Liver (tissue), 9 donors: Measurements from ENCODE around the gene CCR9. TPM values are rescaled to one million over a fixed set of nuclear protein-coding genes. Genes with fewer than 3 reads are reported as not detected.

Experiments used
- DNase-seq: peaks from one replicate; pipeline ENCODE4 v3.0.0-alpha.2; 2017; ENCODE audit warnings: low spot score
- H3K27ac ChIP-seq, 2 donors: one replicate each; pipeline ENCODE4 v1.7.0; 2013; ENCODE audit warnings: inconsistent platforms in 2 of 2, low read length in 2 of 2, control low read depth in 1 of 2, low read depth in 1 of 2, mild to moderate bottlenecking in 1 of 2
- H3K27me3 ChIP-seq, 4 donors: one replicate each; pipeline versions ENCODE4 v1.6.1 to v1.7.0; 2013; ENCODE audit warnings: low read length in 3 of 4, inconsistent platforms in 1 of 4, mild to moderate bottlenecking in 1 of 4, moderate library complexity in 1 of 4; ENCODE audit not compliant: control insufficient read depth in 4 of 4, insufficient read depth in 4 of 4
- H3K36me3 ChIP-seq, 4 donors: one replicate each; pipeline versions ENCODE4 v1.6.1 to v1.7.0; 2013; ENCODE audit warnings: low read length in 3 of 4, mild to moderate bottlenecking in 3 of 4, low read depth in 1 of 4, moderate library complexity in 1 of 4; ENCODE audit not compliant: control insufficient read depth in 4 of 4, insufficient read depth in 3 of 4
- H3K4me1 ChIP-seq, 4 donors: one replicate each; pipeline versions ENCODE4 v1.6.1 to v1.7.0; 2013; ENCODE audit warnings: low read length in 3 of 4, mild to moderate bottlenecking in 3 of 4, moderate library complexity in 1 of 4; ENCODE audit not compliant: control insufficient read depth in 4 of 4, insufficient read depth in 4 of 4
- H3K4me3 ChIP-seq, 3 donors: one replicate each; pipeline versions ENCODE4 v1.6.1 to v1.7.0; 2013; ENCODE audit warnings: low read length in 3 of 3, control low read depth in 1 of 3, low read depth in 1 of 3, mild to moderate bottlenecking in 1 of 3
- H3K9ac ChIP-seq, 2 donors: one replicate each; pipeline ENCODE4 v1.7.0; 2013; ENCODE audit warnings: low read length in 2 of 2, mild to moderate bottlenecking in 2 of 2, moderate library complexity in 2 of 2, control low read depth in 1 of 2, low read depth in 1 of 2
- H3K9me3 ChIP-seq, 4 donors: one replicate each; pipeline versions ENCODE4 v1.6.1 to v1.7.0; 2013; ENCODE audit warnings: low read length in 3 of 4; ENCODE audit not compliant: control insufficient read depth in 4 of 4
- EGR1 ChIP-seq, 2 donors: IDR thresholded peaks; 2 replicates each; pipeline ENCODE4 v1.6.1; 2016 to 2018; ENCODE audit warnings: antibody characterized with exemption in 2 of 2, low read depth in 2 of 2
- FOXA1 ChIP-seq: IDR thresholded peaks from 2 replicates; pipeline ENCODE4 v1.6.1; 2016; ENCODE audit warnings: antibody characterized with exemption
- FOXA2 ChIP-seq: IDR thresholded peaks from 2 replicates; pipeline ENCODE4 v1.6.1; 2016; ENCODE audit warnings: antibody characterized with exemption
- GABPA ChIP-seq, 2 donors: IDR thresholded peaks in 1 of 2; conservative IDR thresholded peaks in 1 of 2; 2 replicates each; pipeline ENCODE4 v1.6.1; 2016; ENCODE audit warnings: antibody characterized with exemption in 2 of 2, mild to moderate bottlenecking in 1 of 2, moderate library complexity in 1 of 2
- HNF4A ChIP-seq, 2 donors: conservative IDR thresholded peaks; 2 replicates each; pipeline ENCODE4 v1.6.1; 2016; ENCODE audit warnings: antibody characterized with exemption in 2 of 2, mild to moderate bottlenecking in 2 of 2
- HNF4G ChIP-seq: IDR thresholded peaks from 2 replicates; pipeline ENCODE4 v1.6.1; 2016; ENCODE audit warnings: antibody characterized with exemption
- NR2F2 ChIP-seq: IDR thresholded peaks from 2 replicates; pipeline ENCODE4 v1.6.1; 2016; ENCODE audit warnings: antibody characterized with exemption
- RAD21 ChIP-seq, 2 donors: IDR thresholded peaks; 2 replicates each; pipeline ENCODE4 v1.6.1; 2016; ENCODE audit warnings: antibody characterized with exemption in 2 of 2, mild to moderate bottlenecking in 2 of 2
- RXRA ChIP-seq, 2 donors: IDR thresholded peaks; 2 replicates each; pipeline ENCODE4 v1.6.1; 2017 to 2018; ENCODE audit warnings: antibody characterized with exemption in 2 of 2, mild to moderate bottlenecking in 1 of 2
- SP1 ChIP-seq: IDR thresholded peaks from 2 replicates; pipeline ENCODE4 v1.6.1; 2018; ENCODE audit warnings: antibody characterized with exemption, mild to moderate bottlenecking
- YY1 ChIP-seq: IDR thresholded peaks from 2 replicates; pipeline ENCODE4 v1.6.1; 2016; ENCODE audit warnings: antibody characterized with exemption, mild to moderate bottlenecking
- WGBS: extraction: QIAGEN DNeasy Blood & Tissue Kit; methylation state at CpG from one replicate; pipeline ENCODE4 v1.1.7; 2013; 5-methylcytosine and 5-hydroxymethylcytosine counted together
- polyA plus RNA-seq, 2 donors: library from polyadenylated mRNA; stranded (reverse) in 1 of 2; unstranded in 1 of 2; fragments of 200-250 nt in 1 of 2; fragments of >200 nt in 1 of 2; fragmentation: Nextera tagmentation in 1 of 2; extraction: Ambion mirVana in 1 of 2; gene quantifications; one replicate each; pipeline versions ENCODE4 v1.2.1 to v1.2.3, GENCODE V29; 2013 to 2015
- total RNA-seq, 2 donors: library from RNA; depleted of rRNA; stranded (reverse); fragments of >200 nt; gene quantifications; one replicate each; pipeline ENCODE4 v1.2.3, GENCODE V29; 2014
- TF ChIP-seq, protein P1 (sequence below): IDR thresholded peaks from 2 replicates; pipeline ENCODE4 v1.6.1; 2016; ENCODE audit warnings: antibody characterized with exemption
- TF ChIP-seq, protein P2 (sequence below): fragments of 150-350 bp; IDR thresholded peaks from 2 replicates; pipeline ENCODE4 v1.5.1; 2017; ENCODE audit warnings: improper control_type of control experiment, low read depth, low read length; ENCODE audit not compliant: missing input control
- TF ChIP-seq, protein P3 (sequence below): IDR thresholded peaks from 2 replicates; pipeline ENCODE4 v1.6.1; 2016; ENCODE audit warnings: antibody characterized with exemption
- TF ChIP-seq, protein P4 (sequence below): IDR thresholded peaks from 2 replicates; pipeline ENCODE4 v1.6.1; 2016; ENCODE audit warnings: antibody characterized with exemption, mild to moderate bottlenecking
- TF ChIP-seq, protein P5 (sequence below): IDR thresholded peaks from 2 replicates; pipeline ENCODE4 v1.6.1; 2016; ENCODE audit warnings: antibody characterized with exemption
- donor health status: healthy.
- donor health status: healthy.
- donor health status: healthy.
- donor health status: healthy.
- donor health status: healthy.

The CCR9 gene
- total and polyA plus RNA-seq, 4 donors: 0.28 TPM; not detected in 3

DNA sequence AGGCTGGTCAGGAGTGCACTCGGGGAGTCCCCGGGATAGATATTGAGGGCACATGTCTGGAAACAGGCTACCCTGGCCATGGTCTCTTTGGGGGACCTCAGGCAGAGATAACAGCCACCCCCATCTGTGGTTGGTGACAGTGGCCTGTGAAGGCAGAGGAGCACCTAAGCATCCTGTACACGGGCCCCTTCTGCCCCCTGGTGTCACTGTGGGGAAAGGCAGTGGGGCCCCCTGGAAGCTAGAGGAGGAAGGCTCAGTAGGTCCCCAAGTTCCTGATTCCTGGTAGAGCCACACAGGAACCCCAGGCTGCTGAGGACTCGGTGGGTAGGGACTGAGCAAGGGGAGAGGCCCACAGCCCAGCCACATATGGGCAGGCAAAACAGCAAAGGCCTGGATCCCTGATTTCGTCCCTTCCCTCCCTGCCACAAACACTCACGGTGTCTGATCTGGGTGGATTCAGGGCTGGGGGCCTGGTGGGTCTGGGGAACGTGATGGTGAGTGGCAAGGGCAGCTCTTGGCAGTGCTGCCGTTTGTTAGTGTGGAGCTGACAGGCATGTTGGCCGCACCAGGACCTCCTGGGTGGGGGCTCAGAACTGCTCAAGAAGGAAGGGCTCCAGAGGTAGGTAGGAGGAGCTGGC is 42.8 kb downstream of the CCR9 start:
- no peak overlapping the region for H3K27ac ChIP-seq
- H3K4me1 ChIP-seq: no peaks in the 10 kb centered on the region
- WGBS: 72% methylated on average over 9 of the region's 9 CpGs
- no peak overlapping the region for H3K4me3 ChIP-seq
- DNase-seq: peak; percentile 68
- H3K9me3 ChIP-seq: no peaks in the 10 kb centered on the region
- peaks cover 17 to 60% (median 37%) of the 10 kb centered on the region in 4 donors for H3K36me3 ChIP-seq
- H3K9ac ChIP-seq: no peak overlapping the region
- TF ChIP-seq, protein P1, sequence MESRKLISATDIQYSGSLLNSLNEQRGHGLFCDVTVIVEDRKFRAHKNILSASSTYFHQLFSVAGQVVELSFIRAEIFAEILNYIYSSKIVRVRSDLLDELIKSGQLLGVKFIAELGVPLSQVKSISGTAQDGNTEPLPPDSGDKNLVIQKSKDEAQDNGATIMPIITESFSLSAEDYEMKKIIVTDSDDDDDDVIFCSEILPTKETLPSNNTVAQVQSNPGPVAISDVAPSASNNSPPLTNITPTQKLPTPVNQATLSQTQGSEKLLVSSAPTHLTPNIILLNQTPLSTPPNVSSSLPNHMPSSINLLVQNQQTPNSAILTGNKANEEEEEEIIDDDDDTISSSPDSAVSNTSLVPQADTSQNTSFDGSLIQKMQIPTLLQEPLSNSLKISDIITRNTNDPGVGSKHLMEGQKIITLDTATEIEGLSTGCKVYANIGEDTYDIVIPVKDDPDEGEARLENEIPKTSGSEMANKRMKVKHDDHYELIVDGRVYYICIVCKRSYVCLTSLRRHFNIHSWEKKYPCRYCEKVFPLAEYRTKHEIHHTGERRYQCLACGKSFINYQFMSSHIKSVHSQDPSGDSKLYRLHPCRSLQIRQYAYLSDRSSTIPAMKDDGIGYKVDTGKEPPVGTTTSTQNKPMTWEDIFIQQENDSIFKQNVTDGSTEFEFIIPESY: no peak
- TF ChIP-seq FOXA2 (no peak), YY1 (no peak), FOXA1 (no peak), SP1 (no peak), RAD21 (IDR thresholded peaks at IDR 0.05) (peak; percentile 82 to 86)
- TF ChIP-seq, protein P2, sequence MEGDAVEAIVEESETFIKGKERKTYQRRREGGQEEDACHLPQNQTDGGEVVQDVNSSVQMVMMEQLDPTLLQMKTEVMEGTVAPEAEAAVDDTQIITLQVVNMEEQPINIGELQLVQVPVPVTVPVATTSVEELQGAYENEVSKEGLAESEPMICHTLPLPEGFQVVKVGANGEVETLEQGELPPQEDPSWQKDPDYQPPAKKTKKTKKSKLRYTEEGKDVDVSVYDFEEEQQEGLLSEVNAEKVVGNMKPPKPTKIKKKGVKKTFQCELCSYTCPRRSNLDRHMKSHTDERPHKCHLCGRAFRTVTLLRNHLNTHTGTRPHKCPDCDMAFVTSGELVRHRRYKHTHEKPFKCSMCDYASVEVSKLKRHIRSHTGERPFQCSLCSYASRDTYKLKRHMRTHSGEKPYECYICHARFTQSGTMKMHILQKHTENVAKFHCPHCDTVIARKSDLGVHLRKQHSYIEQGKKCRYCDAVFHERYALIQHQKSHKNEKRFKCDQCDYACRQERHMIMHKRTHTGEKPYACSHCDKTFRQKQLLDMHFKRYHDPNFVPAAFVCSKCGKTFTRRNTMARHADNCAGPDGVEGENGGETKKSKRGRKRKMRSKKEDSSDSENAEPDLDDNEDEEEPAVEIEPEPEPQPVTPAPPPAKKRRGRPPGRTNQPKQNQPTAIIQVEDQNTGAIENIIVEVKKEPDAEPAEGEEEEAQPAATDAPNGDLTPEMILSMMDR: peak; percentile 69
- TF ChIP-seq, protein P3, sequence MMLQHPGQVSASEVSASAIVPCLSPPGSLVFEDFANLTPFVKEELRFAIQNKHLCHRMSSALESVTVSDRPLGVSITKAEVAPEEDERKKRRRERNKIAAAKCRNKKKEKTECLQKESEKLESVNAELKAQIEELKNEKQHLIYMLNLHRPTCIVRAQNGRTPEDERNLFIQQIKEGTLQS: no peak
- no peaks in the 10 kb centered on the region for H3K27me3 ChIP-seq

DNA sequence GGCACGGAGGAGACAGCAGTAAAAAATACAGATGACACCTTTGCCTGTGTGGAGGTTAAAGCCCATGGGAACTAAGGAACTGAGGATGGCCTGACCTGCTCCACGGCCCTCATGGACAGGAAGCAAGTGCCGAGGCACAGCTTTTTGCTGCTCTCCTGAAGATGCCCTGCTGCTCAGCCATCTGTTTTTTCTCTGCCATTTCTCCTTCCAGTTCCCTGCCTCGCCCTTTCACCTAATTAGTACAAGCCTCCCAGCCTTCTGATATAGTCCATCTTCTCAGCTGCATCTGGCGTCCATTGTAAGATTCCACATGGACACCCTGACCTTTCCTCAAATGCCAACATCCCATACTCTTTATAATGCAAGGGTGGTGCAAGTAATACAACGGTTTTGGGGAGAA is 45.2 kb downstream of the CCR9 start:
- 92% methylated on average over 6 of the region's 6 CpGs for WGBS

More for the DNA sequence above, 45.2 kb downstream of the CCR9 start:
- DNase-seq: no peak
- Histone ChIP-seq H3K4me3 (no peak overlapping the region), H3K9ac (no peak overlapping the region), H3K27me3 (no peaks in the 10 kb centered on the region), H3K4me1 (no peaks in the 10 kb centered on the region), H3K36me3 (peaks cover 17 to 68% (median 52%) of the 10 kb centered on the region in 4 donors), H3K9me3 (no peaks in the 10 kb centered on the region), H3K27ac (no peak overlapping the region)
- TF ChIP-seq RXRA (IDR thresholded peaks at IDR 0.05) (no peak), HNF4G (no peak), EGR1 (IDR thresholded peaks at IDR 0.05; ENCODE audit: low read depth in 2 of 2) (no peak), RAD21 (IDR thresholded peaks at IDR 0.05) (no peak), SP1 (no peak), GABPA (IDR thresholded peaks at IDR 0.05 in 1 of 2, conservative IDR thresholded peaks at IDR 0.05 in 1 of 2) (no peak), HNF4A (conservative IDR thresholded peaks at IDR 0.05) (no peak), FOXA2 (no peak), NR2F2 (no peak), FOXA1 (no peak)
- TF ChIP-seq, protein P3: no peak
- TF ChIP-seq, protein P4, sequence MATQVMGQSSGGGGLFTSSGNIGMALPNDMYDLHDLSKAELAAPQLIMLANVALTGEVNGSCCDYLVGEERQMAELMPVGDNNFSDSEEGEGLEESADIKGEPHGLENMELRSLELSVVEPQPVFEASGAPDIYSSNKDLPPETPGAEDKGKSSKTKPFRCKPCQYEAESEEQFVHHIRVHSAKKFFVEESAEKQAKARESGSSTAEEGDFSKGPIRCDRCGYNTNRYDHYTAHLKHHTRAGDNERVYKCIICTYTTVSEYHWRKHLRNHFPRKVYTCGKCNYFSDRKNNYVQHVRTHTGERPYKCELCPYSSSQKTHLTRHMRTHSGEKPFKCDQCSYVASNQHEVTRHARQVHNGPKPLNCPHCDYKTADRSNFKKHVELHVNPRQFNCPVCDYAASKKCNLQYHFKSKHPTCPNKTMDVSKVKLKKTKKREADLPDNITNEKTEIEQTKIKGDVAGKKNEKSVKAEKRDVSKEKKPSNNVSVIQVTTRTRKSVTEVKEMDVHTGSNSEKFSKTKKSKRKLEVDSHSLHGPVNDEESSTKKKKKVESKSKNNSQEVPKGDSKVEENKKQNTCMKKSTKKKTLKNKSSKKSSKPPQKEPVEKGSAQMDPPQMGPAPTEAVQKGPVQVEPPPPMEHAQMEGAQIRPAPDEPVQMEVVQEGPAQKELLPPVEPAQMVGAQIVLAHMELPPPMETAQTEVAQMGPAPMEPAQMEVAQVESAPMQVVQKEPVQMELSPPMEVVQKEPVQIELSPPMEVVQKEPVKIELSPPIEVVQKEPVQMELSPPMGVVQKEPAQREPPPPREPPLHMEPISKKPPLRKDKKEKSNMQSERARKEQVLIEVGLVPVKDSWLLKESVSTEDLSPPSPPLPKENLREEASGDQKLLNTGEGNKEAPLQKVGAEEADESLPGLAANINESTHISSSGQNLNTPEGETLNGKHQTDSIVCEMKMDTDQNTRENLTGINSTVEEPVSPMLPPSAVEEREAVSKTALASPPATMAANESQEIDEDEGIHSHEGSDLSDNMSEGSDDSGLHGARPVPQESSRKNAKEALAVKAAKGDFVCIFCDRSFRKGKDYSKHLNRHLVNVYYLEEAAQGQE: no peak
- TF ChIP-seq, protein P5, sequence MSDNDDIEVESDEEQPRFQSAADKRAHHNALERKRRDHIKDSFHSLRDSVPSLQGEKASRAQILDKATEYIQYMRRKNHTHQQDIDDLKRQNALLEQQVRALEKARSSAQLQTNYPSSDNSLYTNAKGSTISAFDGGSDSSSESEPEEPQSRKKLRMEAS: no peak
